Measurements from ENCODE around the gene ZKSCAN1.

- TF ChIP-seq CTCF (IDR thresholded peaks at IDR 0.05; ENCODE audit: insufficient read depth, low read length) (no peak), GABPA (IDR thresholded peaks at IDR 0.05; ENCODE audit: low read depth) (no peak)
Measured at GRCh38 chr7:100064162-100064561, 48.8 kb downstream of the ZKSCAN1 start.
